ENCODE results near the gene CABP7.

Gene CABP7

DNA sequence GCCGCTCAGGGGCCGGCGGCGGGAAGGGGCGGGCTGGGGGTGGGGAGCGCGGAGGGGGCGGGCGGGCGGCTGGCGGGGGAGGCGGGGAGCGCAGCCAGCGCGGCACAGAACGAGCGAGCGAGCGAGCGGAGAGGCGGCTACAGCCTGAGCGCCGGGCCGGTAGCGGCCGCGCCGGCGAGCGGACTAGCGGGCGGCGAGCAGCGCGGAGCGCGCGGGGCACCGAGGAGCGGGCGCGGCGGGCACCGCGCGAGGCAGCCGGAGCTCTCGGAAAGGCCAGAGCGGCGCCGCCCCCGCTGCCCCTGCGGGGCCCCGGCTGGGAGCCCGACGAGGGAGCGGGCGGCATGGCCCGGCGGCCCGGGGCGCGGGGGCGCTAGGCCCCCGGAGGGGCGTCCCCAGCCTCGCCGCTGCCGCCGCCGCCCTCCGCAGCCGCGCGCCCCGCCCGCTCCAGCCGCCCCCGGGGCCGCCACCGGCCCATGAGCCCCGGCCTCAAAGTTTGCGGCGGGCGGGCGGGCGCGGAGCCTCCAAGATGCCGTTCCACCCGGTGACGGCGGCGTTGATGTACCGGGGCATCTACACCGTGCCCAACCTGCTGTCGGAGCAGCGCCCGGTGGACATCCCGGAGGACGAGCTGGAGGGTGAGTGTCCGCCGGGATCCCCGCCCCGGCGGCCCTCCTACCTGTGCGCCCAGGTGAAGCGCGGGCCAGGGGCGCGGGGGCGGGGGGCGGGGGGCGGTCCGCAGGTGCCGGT is at the start of gene CABP7:
TSS of gene CABP7 (plus strand) at position 105 of the 747 bp plus-strand sequence. CDS start at position 527, 422 bp downstream.
- H3K27me3 Mint-ChIP-seq, result peaks cover 18% of the 10 kb centered on the region
- no peak within 1 kb of the TSS for H3K27ac Mint-ChIP-seq
- H3K36me3 Mint-ChIP-seq, result no peaks in the 10 kb centered on the region
- H3K4me1 Mint-ChIP-seq (ENCODE audit: low read depth), result peaks cover 2% of the 10 kb centered on the region
- peak within 1 kb of the TSS; percentile 20 for H3K4me3 Mint-ChIP-seq
- no peaks in the 10 kb centered on the region for H3K9me3 Mint-ChIP-seq (ENCODE audit: low read depth)

DNA sequence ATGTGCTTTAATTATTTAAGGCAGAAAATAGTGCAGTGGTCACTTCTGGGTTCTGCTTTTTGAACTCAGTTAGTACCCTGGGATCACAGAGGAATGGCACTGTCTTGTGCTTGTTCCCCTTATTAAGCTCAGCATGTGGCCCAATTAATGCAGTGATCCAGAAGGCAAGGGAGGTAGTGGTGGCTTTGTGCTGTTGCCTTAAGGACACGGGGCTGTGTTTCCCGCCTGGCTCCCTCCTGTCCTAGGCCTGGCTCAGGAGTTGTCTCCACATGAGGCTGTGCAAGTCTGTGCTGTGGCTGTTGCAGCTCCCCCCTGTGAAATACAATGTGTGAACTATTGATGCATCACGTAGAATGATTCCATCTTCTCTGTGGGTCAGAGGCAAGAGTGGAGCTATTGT is 49.2 kb upstream of the CABP7 start:
- Mint-ChIP-seq H3K27me3 (no peaks in the 10 kb centered on the region), H3K4me3 (no peak overlapping the region), H3K36me3 (peaks cover 12% of the 10 kb centered on the region), H3K9me3 (ENCODE audit: low read depth) (no peaks in the 10 kb centered on the region), H3K4me1 (ENCODE audit: low read depth) (no peaks in the 10 kb centered on the region), H3K27ac (no peak overlapping the region)

DNA sequence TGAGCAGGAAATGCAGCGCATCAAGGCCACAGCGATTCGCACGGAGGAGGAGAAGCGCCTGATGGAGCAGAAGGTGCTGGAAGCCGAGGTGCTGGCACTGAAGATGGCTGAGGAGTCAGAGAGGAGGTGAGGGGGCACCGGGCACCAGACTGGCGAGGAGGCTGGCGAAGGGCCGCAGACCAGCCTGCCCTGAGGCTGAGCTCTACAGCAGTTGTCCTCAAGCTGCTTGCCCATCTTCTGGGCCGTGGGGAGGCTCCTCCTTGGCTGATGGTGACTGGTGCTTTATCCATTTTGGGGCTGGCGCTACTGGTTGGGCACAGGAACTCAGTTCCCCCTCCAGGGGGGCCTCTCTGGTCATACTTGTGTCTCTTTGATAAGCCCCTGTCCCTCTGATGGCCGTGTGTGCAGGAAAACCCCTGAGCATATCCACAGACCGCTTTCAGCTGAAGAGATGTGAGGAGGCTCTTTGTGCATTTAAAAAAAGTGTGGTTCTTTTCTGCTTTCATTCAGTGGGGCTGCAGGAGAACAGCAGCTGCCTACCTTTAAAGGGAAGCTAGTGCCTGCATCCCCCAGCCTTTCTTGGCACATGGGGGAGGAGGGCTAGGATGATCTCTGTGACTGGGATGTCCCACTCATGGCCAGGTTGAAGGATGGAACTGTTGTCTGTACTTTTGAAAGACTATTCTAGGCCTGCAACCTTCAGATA is 46.3 kb upstream of the CABP7 start:
- Mint-ChIP-seq H3K4me1 (ENCODE audit: low read depth) (no peaks in the 10 kb centered on the region), H3K36me3 (peaks cover 10% of the 10 kb centered on the region), H3K4me3 (no peak overlapping the region), H3K27ac (no peak overlapping the region), H3K9me3 (ENCODE audit: low read depth) (no peaks in the 10 kb centered on the region), H3K27me3 (no peaks in the 10 kb centered on the region)

DNA sequence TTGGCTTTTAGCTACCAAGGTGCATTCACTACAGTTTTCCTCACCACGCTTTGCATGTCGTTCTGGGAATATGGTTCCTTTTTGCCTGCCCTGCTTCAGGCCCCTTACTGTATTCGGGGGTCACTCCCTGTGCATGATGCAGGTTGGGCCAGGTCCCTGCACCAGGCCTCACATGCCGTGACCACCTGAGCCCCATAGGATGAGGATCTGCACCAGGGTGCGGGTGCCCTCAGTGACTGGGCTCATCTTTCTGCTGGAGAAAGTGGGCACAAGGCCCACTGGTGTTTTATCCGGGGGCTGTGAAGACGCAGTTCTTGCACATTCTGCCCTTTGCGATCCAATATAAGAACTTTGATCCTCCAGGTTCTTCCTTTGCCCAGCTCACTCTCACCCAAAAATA is 45.7 kb upstream of the CABP7 start:
- Mint-ChIP-seq H3K36me3 (peaks cover 8% of the 10 kb centered on the region), H3K27ac (no peak overlapping the region), H3K4me1 (ENCODE audit: low read depth) (no peaks in the 10 kb centered on the region), H3K9me3 (ENCODE audit: low read depth) (no peaks in the 10 kb centered on the region), H3K27me3 (no peaks in the 10 kb centered on the region), H3K4me3 (no peak overlapping the region)

DNA sequence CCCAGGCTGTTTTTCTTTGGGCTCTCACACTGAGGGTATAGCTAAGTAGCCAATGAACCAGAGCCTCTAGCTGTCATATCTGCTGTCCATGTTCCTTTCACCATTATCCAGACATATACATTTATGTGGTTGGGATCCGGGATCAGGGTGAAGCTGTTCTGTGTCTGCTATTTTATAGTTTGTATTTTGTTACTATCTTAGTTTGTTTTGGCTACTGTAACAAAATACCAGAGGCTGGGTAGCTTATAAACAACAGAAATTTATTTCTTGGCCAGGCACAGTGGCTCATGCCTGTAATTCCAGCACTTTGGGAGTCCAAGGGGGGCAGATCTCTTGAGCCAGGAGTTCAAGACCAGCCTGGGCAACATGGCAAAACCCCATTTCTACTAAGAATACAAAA is 40.5 kb upstream of the CABP7 start:
- Mint-ChIP-seq H3K4me1 (ENCODE audit: low read depth) (no peaks in the 10 kb centered on the region), H3K4me3 (no peak overlapping the region), H3K36me3 (peaks cover 14% of the 10 kb centered on the region), H3K27me3 (no peaks in the 10 kb centered on the region), H3K9me3 (ENCODE audit: low read depth) (no peaks in the 10 kb centered on the region), H3K27ac (no peak overlapping the region)

DNA sequence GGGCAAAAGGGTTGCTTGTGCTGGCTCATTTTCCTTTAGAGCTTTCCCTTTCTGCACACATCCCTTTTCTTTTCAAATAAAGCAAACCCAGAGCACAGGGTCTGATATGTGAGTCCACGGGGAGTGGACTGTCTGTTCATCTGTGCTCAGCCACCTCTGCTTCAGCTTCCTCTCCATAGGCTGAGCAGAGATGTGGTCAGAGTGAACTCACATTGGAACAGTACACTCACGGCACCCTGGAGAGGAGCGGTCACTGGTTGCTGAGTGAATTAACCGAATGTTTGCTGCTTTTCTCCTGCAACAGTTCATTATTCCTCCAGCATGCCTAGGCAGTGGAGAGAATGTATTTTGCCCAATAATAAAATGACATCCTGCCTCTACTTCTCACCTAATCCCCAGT is 36.3 kb upstream of the CABP7 start:
- Mint-ChIP-seq H3K4me3 (no peak overlapping the region), H3K4me1 (ENCODE audit: low read depth) (no peaks in the 10 kb centered on the region), H3K27ac (no peak overlapping the region), H3K27me3 (no peaks in the 10 kb centered on the region), H3K9me3 (ENCODE audit: low read depth) (no peaks in the 10 kb centered on the region), H3K36me3 (peaks cover 10% of the 10 kb centered on the region)

DNA sequence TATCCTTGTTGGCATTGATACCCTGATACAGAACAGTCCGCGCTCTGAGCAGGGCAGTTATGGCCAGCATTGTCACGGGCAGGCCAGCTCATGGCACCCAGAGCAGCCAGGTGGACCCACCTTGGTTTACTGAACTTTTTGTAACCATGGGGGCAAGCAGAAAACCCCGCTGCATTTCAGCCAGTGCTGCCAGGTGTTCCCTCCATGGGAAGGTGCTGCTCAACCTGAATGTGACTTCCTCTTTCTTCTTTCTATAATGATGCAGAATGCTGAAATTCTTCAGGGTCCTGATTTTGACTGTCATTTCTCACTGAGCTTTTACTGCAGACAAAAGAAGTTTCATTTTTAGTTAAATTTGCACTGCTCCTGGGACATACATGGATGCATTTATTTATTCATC is 35.6 kb upstream of the CABP7 start:
- H3K4me3 Mint-ChIP-seq, result no peak overlapping the region
- no peaks in the 10 kb centered on the region for H3K4me1 Mint-ChIP-seq (ENCODE audit: low read depth)
- H3K9me3 Mint-ChIP-seq (ENCODE audit: low read depth), result no peaks in the 10 kb centered on the region
- H3K36me3 Mint-ChIP-seq, result peaks cover 10% of the 10 kb centered on the region
- H3K27ac Mint-ChIP-seq, result no peak overlapping the region
- no peaks in the 10 kb centered on the region for H3K27me3 Mint-ChIP-seq

DNA sequence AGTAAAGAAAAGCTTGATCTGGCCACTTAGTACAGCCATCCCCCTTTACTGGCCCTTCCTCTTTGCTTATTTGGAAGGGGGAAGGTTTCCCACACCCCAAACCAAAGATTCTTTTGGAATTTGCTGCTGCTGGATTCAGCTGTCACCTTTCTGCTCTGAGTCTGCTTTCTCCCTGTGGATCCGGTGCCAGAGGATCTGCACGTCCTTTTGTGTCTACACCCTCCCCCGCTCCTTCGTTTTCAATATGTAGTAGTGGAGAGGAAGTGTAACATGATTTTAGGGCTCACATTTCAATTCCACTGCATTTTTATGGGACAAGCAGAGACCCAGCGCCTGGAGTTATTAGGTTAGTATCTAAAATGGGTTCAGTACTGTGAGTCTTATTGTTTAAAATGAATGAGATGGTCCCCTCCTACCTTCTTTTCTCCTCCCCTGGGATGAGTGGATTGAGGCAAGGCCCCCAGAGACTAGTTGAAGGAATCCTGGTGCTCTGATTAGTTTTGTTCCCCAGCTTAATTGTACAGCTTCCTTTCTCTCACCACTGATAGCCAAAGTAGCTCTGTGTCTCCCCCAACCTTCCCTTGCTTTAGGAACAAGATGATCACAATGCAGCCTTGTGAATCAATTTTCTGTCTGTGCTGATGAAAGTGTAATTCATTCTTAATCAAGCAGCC is 30.5 kb upstream of the CABP7 start:
- no peaks in the 10 kb centered on the region for H3K9me3 Mint-ChIP-seq (ENCODE audit: low read depth)

DNA sequence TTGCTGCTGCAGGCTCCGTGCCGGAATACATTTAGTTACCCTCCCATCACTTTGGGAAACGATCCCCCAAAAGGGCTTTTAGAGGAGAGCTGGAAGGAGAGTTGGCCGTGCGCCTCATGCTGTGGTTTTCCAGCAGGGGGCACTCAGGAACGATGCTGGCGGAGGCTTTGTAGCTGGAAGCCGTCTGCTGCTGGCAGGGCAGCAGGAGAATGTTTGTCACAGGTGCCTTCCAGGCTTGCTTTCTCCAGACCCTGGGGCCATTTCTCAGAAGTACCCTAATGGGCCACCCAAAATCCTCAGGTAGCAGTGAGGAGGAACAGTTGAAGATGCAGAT is 30.0 kb upstream of the CABP7 start:
- Mint-ChIP-seq H3K36me3 (peaks cover 4% of the 10 kb centered on the region), H3K4me3 (no peak overlapping the region), H3K4me1 (ENCODE audit: low read depth) (peaks cover 10% of the 10 kb centered on the region), H3K27me3 (no peaks in the 10 kb centered on the region), H3K9me3 (ENCODE audit: low read depth) (no peaks in the 10 kb centered on the region), H3K27ac (no peak overlapping the region)

More for the DNA sequence above, 30.5 kb upstream of the CABP7 start:
- H3K36me3 Mint-ChIP-seq, result peaks cover 6% of the 10 kb centered on the region
- H3K27me3 Mint-ChIP-seq, result no peaks in the 10 kb centered on the region
- peaks cover 10% of the 10 kb centered on the region for H3K4me1 Mint-ChIP-seq (ENCODE audit: low read depth)
- H3K27ac Mint-ChIP-seq, result no peak overlapping the region
- no peak overlapping the region for H3K4me3 Mint-ChIP-seq

DNA sequence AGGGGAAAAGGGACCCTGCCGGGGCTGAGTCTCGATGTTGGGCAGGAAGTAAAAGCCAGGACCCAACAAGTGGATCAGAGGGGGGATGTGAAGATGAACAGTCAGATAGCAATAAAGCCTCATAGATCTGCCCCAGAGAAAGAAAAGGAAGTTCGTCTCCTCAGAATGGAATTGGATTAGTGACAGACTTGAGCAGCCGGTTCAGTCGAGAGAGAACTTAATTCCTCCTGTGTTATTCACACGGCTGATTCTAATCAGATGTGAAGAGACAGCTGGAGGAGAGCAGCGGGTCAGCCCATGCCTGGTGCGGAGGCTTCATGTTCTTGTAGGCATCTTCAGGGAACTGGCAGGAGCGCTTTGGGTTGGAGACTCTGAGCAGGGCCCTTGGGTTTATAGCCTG is 29.3 kb upstream of the CABP7 start:
- Mint-ChIP-seq H3K27ac (no peak overlapping the region), H3K36me3 (peaks cover 4% of the 10 kb centered on the region), H3K9me3 (ENCODE audit: low read depth) (no peaks in the 10 kb centered on the region), H3K27me3 (no peaks in the 10 kb centered on the region), H3K4me3 (no peak overlapping the region), H3K4me1 (ENCODE audit: low read depth) (peaks cover 10% of the 10 kb centered on the region)

DNA sequence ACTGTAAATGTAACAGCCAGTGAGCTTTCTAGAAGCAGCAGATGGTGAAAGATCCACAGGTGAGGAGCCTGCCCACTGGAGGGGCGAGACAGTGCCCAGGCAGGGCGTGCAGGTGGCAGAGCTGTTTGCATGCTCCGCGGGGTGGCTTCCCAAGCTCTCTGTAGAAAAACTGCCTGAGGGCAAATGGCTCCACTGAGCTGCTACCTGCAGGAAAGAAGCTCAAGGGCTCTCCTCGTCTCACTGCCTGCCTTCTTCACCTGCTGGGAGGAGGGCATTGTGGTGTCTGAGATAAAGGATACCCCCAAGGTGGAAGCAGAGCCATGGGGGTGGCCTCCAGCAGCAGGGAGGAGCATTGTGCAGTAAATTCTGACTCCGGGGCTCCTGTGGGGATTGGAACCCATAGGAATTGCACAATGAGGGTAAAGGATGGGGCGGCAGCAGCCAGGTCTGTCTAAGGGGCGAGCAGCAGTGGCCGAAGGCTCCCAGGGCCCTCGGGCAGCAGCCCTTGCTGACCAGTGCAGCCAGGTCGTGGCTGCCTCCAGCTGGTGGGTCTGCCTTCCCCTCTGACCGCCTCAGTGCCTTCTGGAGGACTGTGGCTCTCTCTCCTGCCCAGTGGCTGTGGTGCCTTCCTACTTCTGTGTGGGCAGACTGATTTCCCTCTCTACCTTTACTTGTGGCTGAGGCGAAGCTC is 28.0 kb upstream of the CABP7 start:
- H3K27ac Mint-ChIP-seq, result no peak overlapping the region
- H3K4me1 Mint-ChIP-seq (ENCODE audit: low read depth), result peaks cover 10% of the 10 kb centered on the region
- H3K9me3 Mint-ChIP-seq (ENCODE audit: low read depth), result no peaks in the 10 kb centered on the region
- peaks cover 2% of the 10 kb centered on the region for H3K36me3 Mint-ChIP-seq
- H3K27me3 Mint-ChIP-seq, result no peaks in the 10 kb centered on the region
- H3K4me3 Mint-ChIP-seq, result no peak overlapping the region

DNA sequence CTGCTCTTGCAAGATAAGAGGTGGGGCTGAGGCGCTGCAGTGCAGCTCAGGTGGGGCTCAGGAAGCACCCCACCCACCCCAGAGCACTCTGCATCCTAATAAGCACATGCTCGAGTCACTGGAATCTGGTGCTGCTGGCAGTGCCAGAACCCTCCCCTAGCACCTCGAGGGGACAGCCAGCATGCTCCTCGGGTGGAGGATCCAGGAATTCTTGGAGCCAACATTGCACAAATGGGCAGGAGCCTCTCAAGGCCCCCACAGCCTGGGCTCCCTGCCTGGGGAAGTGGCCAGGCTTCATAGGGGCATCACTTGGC is 27.5 kb upstream of the CABP7 start:
- Mint-ChIP-seq H3K9me3 (ENCODE audit: low read depth) (no peaks in the 10 kb centered on the region), H3K27me3 (no peaks in the 10 kb centered on the region), H3K4me3 (no peak overlapping the region), H3K4me1 (ENCODE audit: low read depth) (peaks cover 10% of the 10 kb centered on the region), H3K27ac (no peak overlapping the region), H3K36me3 (peaks cover 2% of the 10 kb centered on the region)

DNA sequence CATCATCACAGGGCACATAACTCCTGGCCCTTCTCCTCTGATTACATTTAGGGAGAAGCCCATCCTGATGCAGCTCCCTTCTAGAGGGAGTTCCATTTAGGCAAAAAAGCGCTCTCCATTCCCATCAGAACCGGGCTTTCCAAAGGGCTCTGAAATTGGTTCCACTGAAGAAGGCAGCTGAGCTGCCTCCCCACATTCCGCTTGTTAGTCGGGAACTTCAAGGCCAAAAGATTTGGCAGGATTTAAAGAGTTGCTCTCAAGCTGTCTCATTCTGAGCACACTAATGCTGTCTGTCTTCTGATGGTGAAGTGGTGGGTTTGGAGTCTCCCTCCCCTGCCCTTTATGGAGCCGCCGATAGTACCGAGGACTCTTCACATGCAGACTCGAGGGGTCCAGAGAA is 26.6 kb upstream of the CABP7 start:
- peaks cover 10% of the 10 kb centered on the region for H3K4me1 Mint-ChIP-seq (ENCODE audit: low read depth)
- H3K4me3 Mint-ChIP-seq, result peak overlapping the region; percentile 10
- no peaks in the 10 kb centered on the region for H3K9me3 Mint-ChIP-seq (ENCODE audit: low read depth)
- H3K36me3 Mint-ChIP-seq, result peaks cover 2% of the 10 kb centered on the region
- no peaks in the 10 kb centered on the region for H3K27me3 Mint-ChIP-seq
- H3K27ac Mint-ChIP-seq, result no peak overlapping the region

DNA sequence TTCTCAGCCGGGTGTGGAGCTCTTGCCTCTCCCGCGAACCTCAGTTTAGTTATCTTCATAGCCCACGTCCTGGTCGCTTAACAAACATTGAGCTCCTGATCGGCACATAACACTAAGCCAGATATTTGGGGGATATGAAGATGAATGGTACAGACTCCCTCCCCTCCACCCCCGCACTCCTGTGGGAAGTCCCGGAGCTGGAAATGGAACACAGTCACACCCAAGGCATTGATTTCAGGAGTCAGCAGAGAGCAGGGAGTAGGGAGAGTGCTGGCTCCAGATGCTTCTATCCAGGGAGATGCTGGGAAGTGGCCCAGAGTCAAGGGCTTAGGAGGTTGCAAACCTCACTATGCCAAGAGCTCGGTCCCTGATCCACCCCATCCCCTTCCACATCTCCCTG is 26.1 kb upstream of the CABP7 start:
- H3K27me3 Mint-ChIP-seq, result no peaks in the 10 kb centered on the region
- peaks cover 10% of the 10 kb centered on the region for H3K4me1 Mint-ChIP-seq (ENCODE audit: low read depth)
- no peaks in the 10 kb centered on the region for H3K9me3 Mint-ChIP-seq (ENCODE audit: low read depth)
- no peak overlapping the region for H3K27ac Mint-ChIP-seq
- H3K36me3 Mint-ChIP-seq, result peaks cover 2% of the 10 kb centered on the region
- no peak overlapping the region for H3K4me3 Mint-ChIP-seq
